Natural killer cell (primary cell): ENCODE measurements around the gene DIRAS1. TPM values are rescaled to one million over a fixed set of nuclear protein-coding genes. Genes with fewer than 3 reads are reported as not detected.

ENCODE experiments used
- ATAC-seq, 3 donors: fragments of 150-1000 bp in 2 of 3; fragments of 200-7000 bp in 1 of 3; cut with Tn5 transposase; 1 replicate in 1 of 3; 2 replicates in 2 of 3; pipeline ENCODE4 v1.10.0; 2021; ENCODE audit warnings: mild to moderate bottlenecking in 2 of 3, moderate library complexity in 2 of 3
- DNase-seq, 2 donors: peaks; one replicate each; pipeline versions ENCODE4 v3.0.0 to v3.0.0-alpha.2; 2013 to 2021; ENCODE audit warnings: mixed read lengths in 1 of 2
- H3K27ac ChIP-seq: one replicate; pipeline ENCODE4 v1.5.1; 2013; ENCODE audit warnings: mild to moderate bottlenecking, low read length
- H3K27me3 ChIP-seq: one replicate; pipeline ENCODE4 v1.6.1; 2013; ENCODE audit warnings: low read length; ENCODE audit not compliant: control insufficient read depth, insufficient read depth
- H3K36me3 ChIP-seq: one replicate; pipeline ENCODE4 v1.6.1; 2013; ENCODE audit warnings: low read length; ENCODE audit not compliant: control insufficient read depth, insufficient read depth
- H3K4me1 ChIP-seq: one replicate; pipeline ENCODE4 v1.6.1; 2013; ENCODE audit warnings: low read length; ENCODE audit not compliant: control insufficient read depth, insufficient read depth
- H3K4me3 ChIP-seq: one replicate; pipeline ENCODE4 v1.5.1; 2013; ENCODE audit warnings: low read length
- H3K9me3 ChIP-seq: one replicate; pipeline ENCODE4 v1.6.1; 2013; ENCODE audit warnings: low read length; ENCODE audit not compliant: control insufficient read depth, insufficient read depth
- H3K27ac Mint-ChIP-seq, 2 donors: one replicate each; pipeline ENCODE4 v1.8.0; 2022; ENCODE audit warnings: mild to moderate bottlenecking in 2 of 2, mixed read lengths in 2 of 2, moderate library complexity in 1 of 2
- H3K27me3 Mint-ChIP-seq, 2 donors: one replicate each; pipeline ENCODE4 v1.8.0; 2022; ENCODE audit warnings: low read depth in 2 of 2, mixed read lengths in 2 of 2
- H3K36me3 Mint-ChIP-seq: one replicate; pipeline ENCODE4 v1.8.0; 2022; ENCODE audit warnings: mixed read lengths
- H3K4me1 Mint-ChIP-seq, 2 donors: one replicate each; pipeline ENCODE4 v1.8.0; 2022; ENCODE audit warnings: mixed read lengths in 2 of 2
- H3K4me3 Mint-ChIP-seq: one replicate; pipeline ENCODE4 v1.8.0; 2022; ENCODE audit warnings: mild to moderate bottlenecking, moderate library complexity, mixed read lengths
- H3K9me3 Mint-ChIP-seq, 2 donors: one replicate each; pipeline ENCODE4 v1.8.0; 2022; ENCODE audit warnings: mixed read lengths in 2 of 2
- WGBS: methylation state at CpG from one replicate; pipeline ENCODE4 v1.1.7; 2013; ENCODE audit warnings: missing lambda C conversion rate; ENCODE audit not compliant: insufficient coverage; 5-methylcytosine and 5-hydroxymethylcytosine counted together
- intact Hi-C: fragments of 100-400 bp; cut with micrococcal nuclease; formaldehyde crosslinking; loops from one replicate; pipeline ENCODE4 v1.14.2; 2022
- total RNA-seq, 4 donors: library from RNA; stranded (reverse); fragments of 120-200 nt in 1 of 4; gene quantifications; one replicate each; pipeline versions ENCODE4 v1.2.3 to v1.2.4, GENCODE V29; 2013 to 2022
- TF ChIP-seq, protein P1 (sequence below): fragments of 200-600 bp; IDR thresholded peaks from one replicate; pipeline ENCODE4 v1.8.0; 2022; ENCODE audit warnings: antibody characterized with exemption

Gene DIRAS1
- total RNA-seq, 3 donors from 2014 or later (not counting 1 experiment from before 2014, with no cell fraction given), result 0.12 to 0.48 (median 0.18) TPM

DNA sequence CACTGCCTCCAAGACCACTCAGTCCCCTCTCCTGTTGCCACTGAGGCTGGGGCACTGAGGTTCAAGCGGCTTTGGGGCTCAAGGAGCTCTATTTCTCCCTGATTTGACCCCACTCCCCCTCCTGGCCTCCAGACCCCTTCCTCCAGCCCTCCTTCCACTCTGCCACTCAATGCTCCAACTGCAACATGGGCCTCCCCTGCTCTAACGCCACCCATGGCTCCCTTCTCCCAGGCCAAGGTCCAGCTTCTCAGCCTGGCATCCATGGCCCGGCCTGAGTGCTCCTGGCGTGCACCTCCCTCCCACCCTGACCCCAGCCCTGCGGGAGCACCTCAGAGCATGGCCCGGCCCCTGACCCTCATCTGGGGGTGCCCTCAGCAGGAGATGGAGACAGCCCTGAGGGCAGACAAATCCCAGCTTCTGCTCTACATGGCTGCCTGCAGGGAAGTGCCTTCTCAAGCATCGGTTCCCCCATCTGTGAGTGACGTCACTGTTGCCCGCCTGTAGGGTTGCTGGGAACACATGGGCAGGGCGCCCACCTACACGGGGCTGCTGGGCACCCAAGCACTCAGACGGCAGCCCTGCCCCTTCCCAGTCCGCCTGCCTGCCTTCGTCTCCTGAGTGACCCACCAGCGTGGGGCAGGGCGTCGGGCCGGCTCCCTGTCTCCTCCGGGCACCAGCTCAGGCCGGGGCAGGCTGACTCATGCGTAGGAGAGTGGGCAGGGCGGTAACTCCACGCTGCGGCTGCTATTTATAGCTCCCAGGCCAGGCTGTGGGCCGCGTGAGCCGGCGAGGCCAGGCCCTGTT is 1.6 kb upstream of the DIRAS1 start:
- H3K27ac Mint-ChIP-seq, result no peak overlapping the region
- H3K4me1 ChIP-seq, result peaks cover 21% of the 10 kb centered on the region
- 79% methylated on average over 28 of the region's 28 CpGs for WGBS
- TF ChIP-seq, protein P1, sequence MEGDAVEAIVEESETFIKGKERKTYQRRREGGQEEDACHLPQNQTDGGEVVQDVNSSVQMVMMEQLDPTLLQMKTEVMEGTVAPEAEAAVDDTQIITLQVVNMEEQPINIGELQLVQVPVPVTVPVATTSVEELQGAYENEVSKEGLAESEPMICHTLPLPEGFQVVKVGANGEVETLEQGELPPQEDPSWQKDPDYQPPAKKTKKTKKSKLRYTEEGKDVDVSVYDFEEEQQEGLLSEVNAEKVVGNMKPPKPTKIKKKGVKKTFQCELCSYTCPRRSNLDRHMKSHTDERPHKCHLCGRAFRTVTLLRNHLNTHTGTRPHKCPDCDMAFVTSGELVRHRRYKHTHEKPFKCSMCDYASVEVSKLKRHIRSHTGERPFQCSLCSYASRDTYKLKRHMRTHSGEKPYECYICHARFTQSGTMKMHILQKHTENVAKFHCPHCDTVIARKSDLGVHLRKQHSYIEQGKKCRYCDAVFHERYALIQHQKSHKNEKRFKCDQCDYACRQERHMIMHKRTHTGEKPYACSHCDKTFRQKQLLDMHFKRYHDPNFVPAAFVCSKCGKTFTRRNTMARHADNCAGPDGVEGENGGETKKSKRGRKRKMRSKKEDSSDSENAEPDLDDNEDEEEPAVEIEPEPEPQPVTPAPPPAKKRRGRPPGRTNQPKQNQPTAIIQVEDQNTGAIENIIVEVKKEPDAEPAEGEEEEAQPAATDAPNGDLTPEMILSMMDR, result no peak
- H3K36me3 ChIP-seq, result no peaks in the 10 kb centered on the region
- H3K27me3 ChIP-seq, result peaks cover 17% of the 10 kb centered on the region
- no peak overlapping the region for H3K4me3 ChIP-seq
- intact Hi-C loops, result no loop called here
- H3K9me3 Mint-ChIP-seq, result no peaks in the 10 kb centered on the region
- no peaks in the 10 kb centered on the region for H3K36me3 Mint-ChIP-seq
- DNase-seq (no peak), ATAC-seq (no peak)
- H3K27me3 Mint-ChIP-seq, result peaks cover 8 to 15% of the 10 kb centered on the region in 2 donors
- H3K9me3 ChIP-seq, result no peaks in the 10 kb centered on the region
- H3K27ac ChIP-seq, result no peak overlapping the region
- no peak overlapping the region for H3K4me3 Mint-ChIP-seq
- H3K4me1 Mint-ChIP-seq, result peaks cover 5% of the 10 kb centered on the region in 2 donors

DNA sequence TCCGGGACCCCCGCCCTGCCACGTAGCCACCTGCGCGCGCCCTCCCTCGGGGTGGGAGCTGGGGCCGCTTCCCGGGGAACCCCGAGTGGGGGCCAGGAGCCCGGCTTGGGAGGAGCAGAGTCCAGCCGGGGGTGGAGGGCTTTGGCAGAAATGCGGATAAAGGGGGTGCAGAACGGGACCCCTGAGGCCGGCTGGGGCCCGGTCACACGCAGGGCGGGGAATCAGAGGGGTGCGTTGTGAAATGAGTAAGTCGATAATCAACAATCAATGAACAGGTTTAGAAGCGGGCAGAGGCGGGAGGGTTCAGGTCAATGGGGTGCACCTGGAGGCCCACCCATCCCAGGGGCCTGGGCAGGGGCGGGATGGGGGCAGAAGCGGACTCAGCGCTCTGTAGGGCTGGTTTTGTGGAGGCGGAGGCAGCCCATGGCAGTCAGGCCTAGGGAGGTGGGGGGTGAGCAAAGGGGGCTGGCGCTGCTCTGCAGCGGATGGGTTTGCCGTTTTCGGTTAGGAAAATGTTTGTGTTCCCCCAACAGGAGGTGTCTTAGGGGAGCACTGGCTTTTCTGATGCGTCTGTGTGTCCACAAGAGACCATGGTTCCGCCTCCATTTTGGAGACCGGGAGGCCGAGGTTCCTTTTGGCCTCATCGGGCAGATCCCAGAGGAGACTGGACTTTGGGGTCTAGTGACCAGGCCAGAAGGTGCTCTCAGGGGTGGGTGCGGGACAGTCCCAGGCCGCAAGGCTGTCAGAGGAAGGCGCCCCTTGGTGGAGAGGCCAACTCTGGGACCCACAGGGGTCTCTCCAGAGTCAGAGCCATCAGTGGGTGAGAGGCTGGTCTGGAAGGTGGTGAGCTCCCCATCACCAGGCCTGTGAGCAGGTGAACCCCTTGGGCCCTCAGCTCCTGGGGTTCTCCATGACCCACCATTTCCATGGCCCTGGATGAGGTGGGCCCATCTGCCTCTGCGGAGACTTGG is 683 bp upstream of the DIRAS1 start:
- WGBS, result 35% methylated on average over 39 of the region's 39 CpGs
- DNase-seq, result no peak
- peaks cover 17% of the 10 kb centered on the region for H3K27me3 ChIP-seq

DNA sequence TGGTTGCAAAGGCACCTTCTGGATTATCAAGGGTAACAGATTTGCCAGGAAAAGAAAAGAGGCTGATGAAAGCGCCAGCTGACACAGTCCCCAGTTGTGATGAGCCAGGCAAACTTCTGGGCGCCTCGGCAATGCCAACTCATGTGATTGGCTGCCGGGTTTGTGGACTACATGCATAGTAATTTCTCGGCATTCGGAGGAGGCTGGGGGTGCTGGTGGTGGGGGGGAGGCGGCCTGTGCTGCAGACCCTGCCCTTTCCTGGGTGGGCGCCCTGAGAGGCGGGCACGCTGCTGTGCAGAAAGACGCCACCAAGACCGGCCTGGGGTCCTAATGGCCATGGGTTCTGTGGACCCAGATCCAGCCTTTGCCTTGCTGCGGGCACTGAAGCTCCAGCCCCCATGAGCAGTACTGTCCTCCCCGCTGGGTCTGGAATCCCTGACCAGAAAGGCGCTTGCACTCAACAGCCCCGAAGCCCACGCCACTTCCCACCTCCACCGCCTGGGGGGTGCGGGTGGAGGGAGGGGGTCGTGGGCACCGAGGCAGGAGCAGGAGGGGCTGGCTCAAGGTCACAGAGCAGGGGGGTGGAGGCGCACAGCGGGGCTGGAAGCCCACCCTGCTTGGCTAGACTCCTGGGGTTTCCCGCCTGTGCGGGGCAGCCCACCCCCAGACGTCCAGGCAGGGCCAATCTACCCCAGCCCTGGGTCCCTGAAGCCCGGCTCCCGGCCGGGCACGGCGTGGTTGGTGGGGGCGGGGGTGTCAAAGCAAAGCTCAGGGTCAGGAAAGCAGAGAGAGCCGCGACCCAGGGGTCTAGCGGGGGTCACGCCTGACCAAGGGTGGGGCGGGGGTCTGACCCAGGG is 1.0 kb downstream of the DIRAS1 start:
- Mint-ChIP-seq H3K9me3 (peaks cover 3 to 6% of the 10 kb centered on the region in 2 donors), H3K36me3 (no peaks in the 10 kb centered on the region), H3K27ac (no peak overlapping the region), H3K27me3 (peaks cover 8 to 12% of the 10 kb centered on the region in 2 donors), H3K4me1 (peaks cover 0 to 2% of the 10 kb centered on the region in 2 donors), H3K4me3 (no peak overlapping the region)
- DNase-seq (no peak), ATAC-seq (no peak)
- TF ChIP-seq, protein P1, result no peak
- 10% methylated on average over 36 of the region's 37 CpGs for WGBS
- Histone ChIP-seq H3K27ac (no peak overlapping the region), H3K9me3 (peaks cover 4% of the 10 kb centered on the region), H3K4me3 (peak overlapping the region; percentile 12), H3K4me1 (peaks cover 11% of the 10 kb centered on the region), H3K27me3 (peaks cover 17% of the 10 kb centered on the region), H3K36me3 (no peaks in the 10 kb centered on the region)
- intact Hi-C loops, result no loop called here

More for the DNA sequence above, 683 bp upstream of the DIRAS1 start:
- no peaks in the 10 kb centered on the region for H3K36me3 ChIP-seq
- intact Hi-C loops, result no loop called here
- Mint-ChIP-seq H3K36me3 (no peaks in the 10 kb centered on the region), H3K27me3 (peaks cover 8 to 15% of the 10 kb centered on the region in 2 donors), H3K4me3 (no peak overlapping the region), H3K27ac (no peak overlapping the region), H3K4me1 (peaks cover 2 to 5% of the 10 kb centered on the region in 2 donors), H3K9me3 (no peaks in the 10 kb centered on the region)
- TF ChIP-seq, protein P1, result no peak
- H3K4me3 ChIP-seq, result no peak overlapping the region
- no peaks in the 10 kb centered on the region for H3K9me3 ChIP-seq
- peaks cover 18% of the 10 kb centered on the region for H3K4me1 ChIP-seq
- ATAC-seq, result no peak
- H3K27ac ChIP-seq, result no peak overlapping the region
